Stimulated activated CD4-positive, alpha-beta T cell treated with anti-CD3 and anti-CD28 coated beads, Interleukin-12 subunit alpha, Interleukin-12 subunit beta, amount 100 ng/mL, for 24 hours (primary cell): ENCODE measurements around the gene MED29.
"Not testable (repeated sequence)": the region's sequence is repeated elsewhere in the genome, so short reads cannot be mapped to it uniquely, and the experiment has no call there.

Experiments used
- DNase-seq, 2 experiments: peaks; one replicate each; pipeline ENCODE4 v3.0.0-alpha.2; 2020; ENCODE audit warnings: low read depth in 2 of 2

The MED29 gene

GRCh38 chr19:39370735-39371134 lies 20.4 kb upstream of the MED29 start:
- no peak for DNase-seq

GRCh38 chr19:39372047-39372802 lies 19.0 kb upstream of the MED29 start:
- DNase-seq: no peak

GRCh38 chr19:39372941-39373340 lies 18.2 kb upstream of the MED29 start:
- DNase-seq: no peak

- DNase-seq: no peak
Observed at GRCh38 chr19:39375929-39376328, 15.2 kb upstream of the MED29 start.

GRCh38 chr19:39377373-39378362 lies 13.5 kb upstream of the MED29 start:
- no peak for DNase-seq

GRCh38 chr19:39379366-39379765 lies 11.8 kb upstream of the MED29 start:
- DNase-seq: not testable (repeated sequence)

- DNase-seq: no peak
Observed at GRCh38 chr19:39379865-39380396, 11.2 kb upstream of the MED29 start.

GRCh38 chr19:39380521-39381502 lies 10.4 kb upstream of the MED29 start:
- DNase-seq: no peak

- no peak for DNase-seq
Observed at GRCh38 chr19:39381910-39382611, 9.1 kb upstream of the MED29 start.

- DNase-seq: no peak
Observed at GRCh38 chr19:39382991-39383828, 8.0 kb upstream of the MED29 start.

GRCh38 chr19:39384839-39385568 lies 6.2 kb upstream of the MED29 start:
- no peak for DNase-seq

GRCh38 chr19:39385629-39386411 lies 5.4 kb upstream of the MED29 start:
- DNase-seq: no peak

GRCh38 chr19:39386557-39386956 lies 4.6 kb upstream of the MED29 start:
- no peak for DNase-seq

- no peak for DNase-seq
Observed at GRCh38 chr19:39388657-39389056, 2.5 kb upstream of the MED29 start.

- DNase-seq: no peak
Observed at GRCh38 chr19:39389631-39390414, 1.4 kb upstream of the MED29 start.

- no peak for DNase-seq
Observed at GRCh38 chr19:39390451-39390750, 777 bp upstream of the MED29 start.
